Measurements from ENCODE around the gene GUCD1. TPM values are rescaled to one million over a fixed set of nuclear protein-coding genes. Genes with fewer than 3 reads are reported as not detected.

Gene GUCD1
- total RNA-seq, 1 experiment from 2014 or later: 87.4 TPM

DNA sequence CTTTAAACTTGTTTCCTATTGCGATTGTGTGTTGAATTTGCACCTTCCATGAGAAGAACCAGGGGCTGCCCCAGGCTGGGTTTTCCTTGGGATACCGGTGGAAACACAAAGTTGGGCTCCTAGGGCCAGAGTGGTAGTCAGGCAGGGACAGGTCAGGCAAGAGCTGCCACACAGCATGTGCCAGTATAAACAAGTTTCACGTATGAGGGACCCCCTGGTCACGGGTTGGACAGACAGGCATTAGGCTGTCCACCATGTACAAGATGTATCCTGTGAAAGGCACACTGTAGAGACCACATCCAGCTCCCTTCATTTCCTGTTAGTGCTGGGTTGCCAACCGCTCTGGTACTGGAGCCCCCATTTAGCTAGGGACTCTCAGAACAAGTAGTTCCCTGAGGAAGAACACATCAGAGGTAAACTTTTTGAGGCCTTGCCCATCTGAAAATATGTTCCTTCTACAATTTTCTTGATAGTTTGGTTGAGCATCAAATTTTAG lies 51.0 kb downstream of the GUCD1 start:
- H3K14ac ChIP-seq (ENCODE audit: insufficient read depth, low read length): no peak overlapping the region
- H2AFZ ChIP-seq (ENCODE audit: low read length): no peak overlapping the region
- no peak overlapping the region for H3K4me2 ChIP-seq (ENCODE audit: insufficient read depth, insufficient read length, low read length)
- Mint-ChIP-seq H3K27ac (no peak overlapping the region), H3K9me3 (no peaks in the 10 kb centered on the region; a peak in 1 of 5 replicates), H3K4me1 (peaks cover 38 to 46% of the 10 kb centered on the region in 2 experiments), H3K27me3 (ENCODE audit: low read depth) (peaks cover 10% of the 10 kb centered on the region), H3K36me3 (ENCODE audit: insufficient read depth in 1 of 3, low read depth in 3 of 3) (no peaks in the 10 kb centered on the region), H3K4me3 (no peak overlapping the region)
- no peak overlapping the region for H3K18ac ChIP-seq (ENCODE audit: insufficient read length, low read depth, low read length)
- no peaks in the 10 kb centered on the region for H4K20me1 ChIP-seq (ENCODE audit: control insufficient read depth, insufficient read depth, insufficient read length)
- no peak overlapping the region for H2BK15ac ChIP-seq (ENCODE audit: low read depth, low read length)
- TF ChIP-seq, protein P1, sequence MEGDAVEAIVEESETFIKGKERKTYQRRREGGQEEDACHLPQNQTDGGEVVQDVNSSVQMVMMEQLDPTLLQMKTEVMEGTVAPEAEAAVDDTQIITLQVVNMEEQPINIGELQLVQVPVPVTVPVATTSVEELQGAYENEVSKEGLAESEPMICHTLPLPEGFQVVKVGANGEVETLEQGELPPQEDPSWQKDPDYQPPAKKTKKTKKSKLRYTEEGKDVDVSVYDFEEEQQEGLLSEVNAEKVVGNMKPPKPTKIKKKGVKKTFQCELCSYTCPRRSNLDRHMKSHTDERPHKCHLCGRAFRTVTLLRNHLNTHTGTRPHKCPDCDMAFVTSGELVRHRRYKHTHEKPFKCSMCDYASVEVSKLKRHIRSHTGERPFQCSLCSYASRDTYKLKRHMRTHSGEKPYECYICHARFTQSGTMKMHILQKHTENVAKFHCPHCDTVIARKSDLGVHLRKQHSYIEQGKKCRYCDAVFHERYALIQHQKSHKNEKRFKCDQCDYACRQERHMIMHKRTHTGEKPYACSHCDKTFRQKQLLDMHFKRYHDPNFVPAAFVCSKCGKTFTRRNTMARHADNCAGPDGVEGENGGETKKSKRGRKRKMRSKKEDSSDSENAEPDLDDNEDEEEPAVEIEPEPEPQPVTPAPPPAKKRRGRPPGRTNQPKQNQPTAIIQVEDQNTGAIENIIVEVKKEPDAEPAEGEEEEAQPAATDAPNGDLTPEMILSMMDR (conservative IDR thresholded peaks at IDR 0.05): no peak
- H3K23me2 ChIP-seq (ENCODE audit: insufficient read length, low read depth, low read length, poor library complexity, severe bottlenecking): no peaks in the 10 kb centered on the region
- no CpG with 5 or more reads among the region's 5 CpGs for WGBS (ENCODE audit: extremely low coverage, insufficient read length, low lambda C conversion rate)
- no peak overlapping the region for H2BK120ac ChIP-seq (ENCODE audit: low read depth, low read length, poor library complexity, severe bottlenecking)
- H2BK20ac ChIP-seq (ENCODE audit: low read depth, low read length, poor library complexity, severe bottlenecking): no peak overlapping the region
- no peak overlapping the region for H3K4ac ChIP-seq (ENCODE audit: low read depth, low read length)
- no peaks in the 10 kb centered on the region for H3K27me3 ChIP-seq (ENCODE audit: insufficient read depth, low read length)
- H3K9me3 ChIP-seq (ENCODE audit: control insufficient read depth, low read depth, low read length): no peaks in the 10 kb centered on the region
- H4K5ac ChIP-seq (ENCODE audit: insufficient read length, low read depth, low read length): no peak overlapping the region
- H3K56ac ChIP-seq (ENCODE audit: insufficient read length, low read depth, low read length): no peak overlapping the region
- H2AK5ac ChIP-seq (ENCODE audit: insufficient read length, low read length): no peak overlapping the region
- no peaks in the 10 kb centered on the region; the same call in 1 of the 2 replicates for H3K4me1 ChIP-seq (ENCODE audit: insufficient read depth, low read length)
- H3K79me1 ChIP-seq (ENCODE audit: insufficient read depth, low read depth, low read length, poor library complexity, severe bottlenecking): no peaks in the 10 kb centered on the region
- H3K23ac ChIP-seq (ENCODE audit: insufficient read length, low read depth, low read length): no peak overlapping the region
- no peak overlapping the region for H3T11ph ChIP-seq (ENCODE audit: low read length)
- H4K8ac ChIP-seq (replicated peaks; ENCODE audit: insufficient read length, low read depth, low read length): no peak overlapping the region
- no peak for DNase-seq
- no peaks in the 10 kb centered on the region for H3K79me2 ChIP-seq (ENCODE audit: insufficient read depth, low read length)
- no peak overlapping the region for H2BK12ac ChIP-seq (ENCODE audit: insufficient read length, low read depth, low read length)
- H4K91ac ChIP-seq (ENCODE audit: insufficient read length, low read depth, low read length): no peak overlapping the region
- H2BK5ac ChIP-seq (ENCODE audit: insufficient read length, low read length): no peak overlapping the region
- H3K9ac ChIP-seq (ENCODE audit: extremely low read depth, insufficient read length, low read length): no peak overlapping the region
- no peak overlapping the region for H3K27ac ChIP-seq (ENCODE audit: insufficient read length, low read depth, low read length)
